ENCODE data around the gene SORCS2.

DNA sequence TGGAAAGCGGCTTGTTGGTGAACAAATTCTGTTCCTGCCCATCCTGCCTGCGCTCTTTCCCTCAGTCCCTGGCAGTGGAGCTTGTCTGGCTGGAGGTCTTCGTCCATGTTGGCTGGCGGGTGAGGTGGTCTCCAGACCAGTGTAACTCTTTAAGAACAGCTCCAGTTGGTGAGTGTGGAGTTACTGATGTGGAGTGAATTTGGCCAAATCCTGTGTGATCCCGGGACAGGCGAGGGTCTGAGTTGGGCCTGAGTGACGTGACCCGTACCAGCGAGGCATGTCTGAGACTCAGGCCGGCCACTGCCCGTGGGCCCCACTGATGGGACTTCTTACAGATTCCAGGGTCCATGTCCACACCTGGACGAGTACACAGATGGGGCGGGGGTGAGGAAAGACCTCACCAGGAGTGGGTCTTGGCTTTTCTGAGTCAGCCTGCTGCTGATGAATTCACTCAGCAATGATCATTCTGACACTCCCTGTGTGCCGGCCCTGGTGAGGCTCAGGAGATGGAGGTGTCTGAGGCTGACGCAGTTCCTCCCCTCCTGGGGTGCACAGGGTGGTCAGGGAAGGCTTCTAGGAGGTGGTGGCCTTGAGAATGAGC lies 196.9 kb downstream of the SORCS2 start:
- no peak for TF ChIP-seq POLR2A (IDR thresholded peaks at IDR 0.05)
- TF ChIP-seq, protein P1, sequence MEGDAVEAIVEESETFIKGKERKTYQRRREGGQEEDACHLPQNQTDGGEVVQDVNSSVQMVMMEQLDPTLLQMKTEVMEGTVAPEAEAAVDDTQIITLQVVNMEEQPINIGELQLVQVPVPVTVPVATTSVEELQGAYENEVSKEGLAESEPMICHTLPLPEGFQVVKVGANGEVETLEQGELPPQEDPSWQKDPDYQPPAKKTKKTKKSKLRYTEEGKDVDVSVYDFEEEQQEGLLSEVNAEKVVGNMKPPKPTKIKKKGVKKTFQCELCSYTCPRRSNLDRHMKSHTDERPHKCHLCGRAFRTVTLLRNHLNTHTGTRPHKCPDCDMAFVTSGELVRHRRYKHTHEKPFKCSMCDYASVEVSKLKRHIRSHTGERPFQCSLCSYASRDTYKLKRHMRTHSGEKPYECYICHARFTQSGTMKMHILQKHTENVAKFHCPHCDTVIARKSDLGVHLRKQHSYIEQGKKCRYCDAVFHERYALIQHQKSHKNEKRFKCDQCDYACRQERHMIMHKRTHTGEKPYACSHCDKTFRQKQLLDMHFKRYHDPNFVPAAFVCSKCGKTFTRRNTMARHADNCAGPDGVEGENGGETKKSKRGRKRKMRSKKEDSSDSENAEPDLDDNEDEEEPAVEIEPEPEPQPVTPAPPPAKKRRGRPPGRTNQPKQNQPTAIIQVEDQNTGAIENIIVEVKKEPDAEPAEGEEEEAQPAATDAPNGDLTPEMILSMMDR (IDR thresholded peaks at IDR 0.05) = no peak
